Prostate gland (tissue), 2 donors: ENCODE measurements around the gene PAQR8. TPM values are rescaled to one million over a fixed set of nuclear protein-coding genes. Genes with fewer than 3 reads are reported as not detected.

Experiments used
- DNase-seq: peaks from one replicate; pipeline ENCODE4 v3.0.0-alpha.2; 2019; ENCODE audit warnings: low spot score
- H3K27ac ChIP-seq, 2 donors: fragments of 200-600 bp; sonication (generic); 2 replicates each; pipeline ENCODE4 v1.5.1; 2017 to 2019
- H3K27me3 ChIP-seq: fragments of 200-600 bp; sonication (generic); replicated peaks from 2 replicates; pipeline ENCODE4 v1.5.1; 2019; ENCODE audit not compliant: insufficient read depth
- H3K36me3 ChIP-seq, 2 donors: fragments of 200-600 bp; sonication (generic); 1 replicate in 1 of 2; 2 replicates in 1 of 2; pipeline versions ENCODE4 v1.5.1 to v1.8.1; 2017 to 2019
- H3K4me1 ChIP-seq: fragments of 200-600 bp; sonication (generic); replicated peaks from 2 replicates; pipeline ENCODE4 v1.5.1; 2019
- H3K4me3 ChIP-seq, 2 donors: fragments of 200-600 bp; sonication (generic); 2 replicates each; pipeline ENCODE4 v1.5.1; 2017 to 2019
- H3K9me3 ChIP-seq: fragments of 200-600 bp; sonication (generic); 2 replicates; pipeline ENCODE4 v1.5.1; 2017
- POLR2A ChIP-seq: fragments of 450-650 bp; IDR thresholded peaks from one replicate; pipeline ENCODE4 v1.6.1; 2016; ENCODE audit warnings: antibody characterized with exemption, mild to moderate bottlenecking
- POLR2AphosphoS5 ChIP-seq: sonication (generic); formaldehyde crosslinking; IDR thresholded peaks from one replicate; pipeline ENCODE4 v1.6.1; 2017; ENCODE audit warnings: antibody characterized with exemption
- WGBS: methylation state at CpG from one replicate; pipeline ENCODE4 v1.1.5; 2018; 5-methylcytosine and 5-hydroxymethylcytosine counted together
- intact Hi-C: fragments of 100-400 bp; cut with DNase I; formaldehyde crosslinking; loops from one replicate; pipeline ENCODE4 v1.14.2; 2022
- total RNA-seq, 2 donors: library from RNA; depleted of rRNA; stranded (reverse); fragments of >200 nt; gene quantifications; one replicate each; pipeline ENCODE4 v1.1.0, GENCODE V29; 2016
- TF ChIP-seq, protein P1 (sequence below), 4 experiments: fragments of 200-600 bp in 2 of 4; fragments of 450-650 bp in 2 of 4; sonication (generic) in 2 of 4; IDR thresholded peaks; 1 replicate in 3 of 4; 2 replicates in 1 of 4; pipeline ENCODE4 v1.5.1; 2016 to 2019; ENCODE audit warnings: antibody characterized with exemption in 4 of 4, mild to moderate bottlenecking in 2 of 4, moderate library complexity in 2 of 4

The PAQR8 gene
- total RNA-seq, 2 donors from 2014 or later = 9.9 to 15.8 TPM

DNA sequence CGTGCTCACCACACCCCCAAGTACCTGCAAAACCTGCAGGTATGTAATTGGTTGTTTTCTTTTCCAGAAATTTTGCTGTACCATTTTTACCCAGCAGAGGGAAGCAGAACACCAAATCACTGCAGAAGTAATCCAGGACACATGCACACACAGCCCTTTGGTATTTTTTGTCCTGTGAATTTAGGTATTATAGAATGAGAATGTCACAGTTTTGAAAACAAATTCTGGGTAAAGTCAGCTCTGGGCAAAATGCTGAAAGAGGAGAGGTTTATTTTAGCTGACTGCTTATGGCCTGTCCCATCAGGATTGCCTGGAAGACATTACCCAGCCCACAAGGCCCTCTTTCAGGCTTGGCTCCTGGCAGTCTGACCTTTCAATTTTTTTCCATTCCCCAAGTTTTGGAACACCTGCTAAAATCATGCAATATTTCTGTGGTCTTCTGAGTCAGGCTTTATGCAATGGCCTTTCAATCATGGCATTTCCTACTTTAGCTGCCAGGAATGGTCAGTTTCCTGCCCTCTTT lies 54.7 kb downstream of the PAQR8 start:
- intact Hi-C loops = loop anchor here (2.0 kb wide), 1 partner anchor 248 kb away; no protein-coding TSS in a partner anchor
- DNase-seq = peak; percentile 46

DNA sequence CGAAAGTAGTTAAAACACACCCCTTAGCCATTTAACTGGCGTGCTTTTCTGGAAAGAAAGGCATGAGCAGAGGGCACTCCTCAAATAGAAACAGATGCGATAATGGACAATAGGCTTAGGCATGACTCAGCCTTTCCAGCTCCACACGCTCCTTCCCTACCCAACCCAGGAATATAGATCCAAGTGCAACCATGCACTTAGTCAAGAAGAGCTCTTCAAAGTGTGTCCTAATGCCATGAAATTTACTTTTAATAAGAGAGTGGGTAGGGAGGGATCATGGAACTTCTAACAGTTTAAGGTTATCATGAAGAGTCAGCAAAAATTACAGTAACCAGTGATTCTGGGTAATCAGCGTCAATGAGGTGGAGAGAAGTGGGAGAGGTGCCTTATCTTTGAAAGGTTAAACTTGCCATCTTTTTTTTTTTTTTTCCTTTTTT lies 55.7 kb downstream of the PAQR8 start:
- Histone ChIP-seq H3K27me3 (no peaks in the 10 kb centered on the region), H3K4me3 (no peak overlapping the region), H3K4me1 (no peaks in the 10 kb centered on the region), H3K27ac (no peak overlapping the region), H3K36me3 (no peaks in the 10 kb centered on the region), H3K9me3 (no peaks in the 10 kb centered on the region)
- DNase-seq = no peak
- 89% methylated on average over 5 of the region's 5 CpGs for WGBS
- no peak for TF ChIP-seq POLR2AphosphoS5
- no peak for TF ChIP-seq POLR2A
- TF ChIP-seq, protein P1, sequence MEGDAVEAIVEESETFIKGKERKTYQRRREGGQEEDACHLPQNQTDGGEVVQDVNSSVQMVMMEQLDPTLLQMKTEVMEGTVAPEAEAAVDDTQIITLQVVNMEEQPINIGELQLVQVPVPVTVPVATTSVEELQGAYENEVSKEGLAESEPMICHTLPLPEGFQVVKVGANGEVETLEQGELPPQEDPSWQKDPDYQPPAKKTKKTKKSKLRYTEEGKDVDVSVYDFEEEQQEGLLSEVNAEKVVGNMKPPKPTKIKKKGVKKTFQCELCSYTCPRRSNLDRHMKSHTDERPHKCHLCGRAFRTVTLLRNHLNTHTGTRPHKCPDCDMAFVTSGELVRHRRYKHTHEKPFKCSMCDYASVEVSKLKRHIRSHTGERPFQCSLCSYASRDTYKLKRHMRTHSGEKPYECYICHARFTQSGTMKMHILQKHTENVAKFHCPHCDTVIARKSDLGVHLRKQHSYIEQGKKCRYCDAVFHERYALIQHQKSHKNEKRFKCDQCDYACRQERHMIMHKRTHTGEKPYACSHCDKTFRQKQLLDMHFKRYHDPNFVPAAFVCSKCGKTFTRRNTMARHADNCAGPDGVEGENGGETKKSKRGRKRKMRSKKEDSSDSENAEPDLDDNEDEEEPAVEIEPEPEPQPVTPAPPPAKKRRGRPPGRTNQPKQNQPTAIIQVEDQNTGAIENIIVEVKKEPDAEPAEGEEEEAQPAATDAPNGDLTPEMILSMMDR (IDR thresholded peaks at IDR 0.05) = no peak
- intact Hi-C loops = loop anchor here (2.0 kb wide), 2 partner anchors 179 to 247 kb away; no protein-coding TSS in a partner anchor

More for the DNA sequence above, 54.7 kb downstream of the PAQR8 start:
- H3K4me3 ChIP-seq = no peak overlapping the region
- TF ChIP-seq POLR2A (no peak), POLR2AphosphoS5 (peak; percentile 29)
- TF ChIP-seq, protein P1 (IDR thresholded peaks at IDR 0.05) = peak; percentile 60 to 89 (median 81)
- H3K4me1 ChIP-seq = no peaks in the 10 kb centered on the region
- WGBS = 0% methylated on average over 1 of the region's 1 CpG
- H3K27me3 ChIP-seq = no peaks in the 10 kb centered on the region
- H3K36me3 ChIP-seq = no peaks in the 10 kb centered on the region
- no peak overlapping the region for H3K27ac ChIP-seq
- H3K9me3 ChIP-seq = no peaks in the 10 kb centered on the region

DNA sequence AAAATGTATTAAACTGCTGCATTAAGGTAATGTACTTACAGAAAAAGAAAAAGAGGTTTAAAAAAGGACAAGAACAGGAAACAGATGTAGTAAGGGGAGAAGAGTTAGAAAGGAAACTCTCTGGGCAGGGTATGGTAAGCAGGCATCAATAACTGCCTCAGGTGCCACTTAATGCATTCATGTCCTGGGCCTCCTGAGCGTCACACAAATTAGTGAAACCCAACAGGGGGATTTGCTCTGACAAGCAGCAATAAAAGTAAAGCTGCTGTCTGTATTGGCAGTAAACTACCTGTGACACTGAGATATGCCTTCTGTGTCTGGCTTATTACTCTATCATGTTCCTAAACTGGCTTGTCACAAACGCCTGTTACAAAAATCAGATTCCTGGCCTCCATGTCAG lies 56.7 kb downstream of the PAQR8 start:
- Histone ChIP-seq H3K27ac (no peak overlapping the region), H3K9me3 (no peaks in the 10 kb centered on the region), H3K4me1 (no peaks in the 10 kb centered on the region), H3K36me3 (no peaks in the 10 kb centered on the region), H3K27me3 (no peaks in the 10 kb centered on the region), H3K4me3 (no peak overlapping the region)
- TF ChIP-seq POLR2A = no peak
- no peak for TF ChIP-seq POLR2AphosphoS5
- TF ChIP-seq, protein P1 (IDR thresholded peaks at IDR 0.05) = no peak
- DNase-seq = no peak
- whole genome bisulfite sequencing = 67% methylated on average over 2 of the region's 2 CpGs
- intact Hi-C loops = loop anchor here (2.0 kb wide), 1 partner anchor 178 kb away; no protein-coding TSS in a partner anchor

DNA sequence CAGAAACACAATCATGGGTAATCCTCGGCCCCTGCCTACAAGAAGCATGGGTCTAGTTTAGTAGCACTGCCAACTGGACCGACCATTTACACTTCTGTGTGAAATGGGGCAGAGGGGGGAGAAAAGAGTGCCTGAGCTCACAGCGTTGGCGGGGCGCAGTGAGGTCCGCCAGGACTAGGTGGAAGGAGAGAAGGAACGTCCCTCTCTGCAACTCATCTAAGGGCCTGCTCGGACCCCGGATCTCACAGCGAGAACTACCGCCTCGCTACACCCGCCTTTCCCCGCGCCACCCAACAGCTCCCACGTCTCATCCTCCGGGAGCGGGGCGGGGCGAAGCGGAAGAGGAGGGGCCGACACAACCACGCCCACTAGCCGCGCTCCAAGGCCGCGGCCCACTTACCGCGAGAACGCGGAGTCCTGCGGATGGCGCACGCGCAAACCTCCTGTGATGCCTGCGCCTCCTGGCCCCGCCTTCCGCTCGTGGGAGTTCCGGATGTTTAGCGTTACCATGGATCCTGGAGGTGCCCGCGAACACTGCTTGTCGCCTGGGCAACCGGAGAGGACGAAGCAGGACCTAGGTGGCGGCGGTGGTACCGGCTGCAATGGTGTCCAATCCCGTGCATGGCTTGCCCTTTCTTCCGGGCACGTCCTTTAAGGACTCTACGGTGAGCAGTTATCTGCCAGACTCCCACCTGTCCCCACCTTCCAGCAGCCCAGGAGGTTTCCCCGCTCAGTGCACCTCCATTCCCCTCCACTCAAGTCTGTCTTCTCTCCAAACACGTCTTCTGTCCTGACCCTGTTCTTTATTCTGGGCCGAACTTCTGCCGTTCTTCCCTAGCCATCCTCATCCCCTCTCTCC lies 58.1 kb downstream of the PAQR8 start, which contains the start of gene EFHC1:
Gene EFHC1 (plus strand): TSS at position 534 of the 859 bp plus-strand sequence. CDS start 69 bp downstream, at position 603.
- Histone ChIP-seq H3K9me3 (no peaks in the 10 kb centered on the region), H3K4me3 (peak within 1 kb of the TSS; percentile 45 to 65), H3K36me3 (no peaks in the 10 kb centered on the region), H3K27me3 (no peaks in the 10 kb centered on the region), H3K27ac (peak within 1 kb of the TSS; percentile 76 to 81), H3K4me1 (no peaks in the 10 kb centered on the region)
- DNase-seq = peak; percentile 98
- intact Hi-C loops = loop anchor here (1.0 to 5.0 kb wide), 3 partner anchors 82 to 177 kb away; partner anchors contain the start of gene TRAM2
- TF ChIP-seq POLR2AphosphoS5 (peak; percentile 98), POLR2A (peak; percentile 81)
- TF ChIP-seq, protein P1 (IDR thresholded peaks at IDR 0.05) = peak in 1 of 4 experiments; percentile 3
- under 1% methylated on average over 30 of the region's 57 CpGs for whole genome bisulfite sequencing
